ENCODE results near the gene LDLRAD3.
"Not testable (repeated sequence)": the region's sequence is repeated elsewhere in the genome, so short reads cannot be mapped to it uniquely, and the experiment has no call there.

LDLRAD3 gene

GRCh38 chr11:36044636-36045035 is 100.8 kb downstream of the LDLRAD3 start:
- no peak for DNase-seq (ENCODE audit: low spot score)
- Histone ChIP-seq H3K27ac (no peak overlapping the region), H3K4me3 (no peak overlapping the region)
- no peak for TF ChIP-seq CTCF (IDR thresholded peaks at IDR 0.05)

GRCh38 chr11:36045945-36046344 is 102.1 kb downstream of the LDLRAD3 start:
- DNase-seq (ENCODE audit: low spot score); H3K4me3 ChIP-seq; H3K27ac ChIP-seq: not testable (repeated sequence)

- TF ChIP-seq CTCF (IDR thresholded peaks at IDR 0.05): no peak
Measured at GRCh38 chr11:36046932-36047331, 103.1 kb downstream of the LDLRAD3 start.

GRCh38 chr11:36047344-36047743 is 103.5 kb downstream of the LDLRAD3 start:
- Histone ChIP-seq H3K27ac (no peak overlapping the region), H3K4me3 (no peak overlapping the region)
- DNase-seq (ENCODE audit: low spot score): no peak
- TF ChIP-seq CTCF (IDR thresholded peaks at IDR 0.05): no peak

More at GRCh38 chr11:36046932-36047331, 103.1 kb downstream of the LDLRAD3 start:
- no peak for DNase-seq (ENCODE audit: low spot score)
- Histone ChIP-seq H3K4me3 (no peak overlapping the region), H3K27ac (no peak overlapping the region)

GRCh38 chr11:36048496-36049247 is 104.8 kb downstream of the LDLRAD3 start:
- no peak for DNase-seq (ENCODE audit: low spot score)
- no peak for TF ChIP-seq CTCF (IDR thresholded peaks at IDR 0.05)
- no peak overlapping the region for H3K27ac ChIP-seq
- no peak overlapping the region for H3K4me3 ChIP-seq

- no peak for DNase-seq (ENCODE audit: low spot score)
- H3K27ac ChIP-seq: no peak overlapping the region
- no peak overlapping the region for H3K4me3 ChIP-seq
- no peak for TF ChIP-seq CTCF (IDR thresholded peaks at IDR 0.05)
Measured at GRCh38 chr11:36051235-36052144, 107.6 kb downstream of the LDLRAD3 start.

GRCh38 chr11:36053281-36053680 is 109.4 kb downstream of the LDLRAD3 start:
- no peak overlapping the region for H3K4me3 ChIP-seq
- no peak overlapping the region for H3K27ac ChIP-seq
- DNase-seq (ENCODE audit: low spot score): no peak
- TF ChIP-seq CTCF (IDR thresholded peaks at IDR 0.05): no peak
